Muscle layer of colon (tissue), 2 donors: ENCODE data around the gene PROCA1.
"Not testable (repeated sequence)": the region's sequence is repeated elsewhere in the genome, so short reads cannot be mapped to it uniquely, and the experiment has no call there.

Experiments used
- H3K27ac ChIP-seq: one replicate; pipeline ENCODE4 v1.7.0; 2013; ENCODE audit warnings: low read depth, mild to moderate bottlenecking, low read length, moderate library complexity
- H3K27me3 ChIP-seq, 2 donors: one replicate each; pipeline ENCODE4 v1.7.0; 2013; ENCODE audit warnings: low read length in 2 of 2, mild to moderate bottlenecking in 2 of 2; ENCODE audit not compliant: insufficient read depth in 2 of 2, control insufficient read depth in 1 of 2
- H3K36me3 ChIP-seq: one replicate; pipeline ENCODE4 v1.7.0; 2013; ENCODE audit warnings: mild to moderate bottlenecking, low read length; ENCODE audit not compliant: insufficient read depth
- H3K4me1 ChIP-seq: one replicate; pipeline ENCODE4 v1.7.0; 2013; ENCODE audit warnings: mild to moderate bottlenecking, low read length; ENCODE audit not compliant: insufficient read depth
- H3K4me3 ChIP-seq, 2 donors: one replicate each; pipeline ENCODE4 v1.7.0; 2013; ENCODE audit warnings: low read length in 2 of 2, low read depth in 1 of 2, mild to moderate bottlenecking in 1 of 2, moderate library complexity in 1 of 2
- H3K9ac ChIP-seq: one replicate; pipeline ENCODE4 v1.7.0; 2013; ENCODE audit warnings: low read length
- H3K9me3 ChIP-seq: one replicate; pipeline ENCODE4 v1.7.0; 2013; ENCODE audit warnings: mild to moderate bottlenecking, low read length
- donor health status: abdominal sarcoma.
- donor health status: Adenocarcinoma of cecum.

Gene PROCA1

GRCh38 chr17:28729950-28730330 is 18.3 kb upstream of the PROCA1 start:
- Histone ChIP-seq H3K4me3 (no peak overlapping the region), H3K27me3 (peaks cover 0 to 6% of the 10 kb centered on the region in 2 donors), H3K27ac (no peak overlapping the region), H3K36me3 (peaks cover 3% of the 10 kb centered on the region), H3K9me3 (no peaks in the 10 kb centered on the region), H3K4me1 (peaks cover 12% of the 10 kb centered on the region), H3K9ac (no peak overlapping the region)

- Histone ChIP-seq H3K4me3 (peak within 1 kb of the TSS; percentile 66 to 92), H3K27ac (peak within 1 kb of the TSS; percentile 92), H3K36me3 (peaks cover 16% of the 10 kb centered on the region), H3K9me3 (no peaks in the 10 kb centered on the region), H3K9ac (peak within 1 kb of the TSS; percentile 49), H3K4me1 (peaks cover 12% of the 10 kb centered on the region), H3K27me3 (peaks cover 0 to 6% of the 10 kb centered on the region in 2 donors)
Observed at GRCh38 chr17:28728364-28729200, 16.9 kb upstream of the PROCA1 start, which contains the start of gene NEK8. NEK8 (plus strand) TSS chr17:28728788; CDS start chr17:28728814, 26 bp downstream.

- Histone ChIP-seq H3K36me3 (peaks cover 32% of the 10 kb centered on the region), H3K27ac (peak overlapping the region; percentile 61), H3K27me3 (peaks cover 0 to 6% of the 10 kb centered on the region in 2 donors), H3K9ac (no peak overlapping the region), H3K4me3 (peak overlapping the region; percentile 71 to 92), H3K9me3 (no peaks in the 10 kb centered on the region), H3K4me1 (peaks cover 12% of the 10 kb centered on the region)
Observed at GRCh38 chr17:28726627-28727491, 15.2 kb upstream of the PROCA1 start.

- Histone ChIP-seq H3K9ac (no peak within 1 kb of the TSS), H3K36me3 (peaks cover 37% of the 10 kb centered on the region), H3K4me1 (peaks cover 18% of the 10 kb centered on the region), H3K9me3 (no peaks in the 10 kb centered on the region), H3K27me3 (peaks cover 0 to 6% of the 10 kb centered on the region in 2 donors), H3K4me3 (peak within 1 kb of the TSS; percentile 71 to 92), H3K27ac (peak within 1 kb of the TSS; percentile 61)
Observed at GRCh38 chr17:28726226-28726626, 14.5 kb upstream of the PROCA1 start, which contains the start of gene TLCD1. TLCD1 (minus strand) TSS chr17:28726233; CDS start chr17:28726097, 136 bp downstream.

- H3K36me3 ChIP-seq = peaks cover 37% of the 10 kb centered on the region
- peak overlapping the region in 1 of 2 donors; percentile 32 for H3K4me3 ChIP-seq
- H3K9me3 ChIP-seq = no peaks in the 10 kb centered on the region
- H3K27ac ChIP-seq = no peak overlapping the region
- no peak overlapping the region for H3K9ac ChIP-seq
- peaks cover 0 to 6% of the 10 kb centered on the region in 2 donors for H3K27me3 ChIP-seq
- H3K4me1 ChIP-seq = peaks cover 23% of the 10 kb centered on the region
Observed at GRCh38 chr17:28725660-28726225, 14.1 kb upstream of the PROCA1 start.

GRCh38 chr17:28725166-28725659 is 13.5 kb upstream of the PROCA1 start:
- Histone ChIP-seq H3K9me3 (no peaks in the 10 kb centered on the region), H3K36me3 (peaks cover 37% of the 10 kb centered on the region), H3K4me1 (peaks cover 26% of the 10 kb centered on the region), H3K27ac (no peak overlapping the region), H3K9ac (no peak overlapping the region), H3K27me3 (peaks cover 0 to 6% of the 10 kb centered on the region in 2 donors), H3K4me3 (peak overlapping the region in 1 of 2 donors; percentile 32)

- Histone ChIP-seq H3K4me3 (no peak overlapping the region), H3K36me3 (peaks cover 37% of the 10 kb centered on the region), H3K27me3 (peaks cover 0 to 6% of the 10 kb centered on the region in 2 donors), H3K4me1 (peaks cover 26% of the 10 kb centered on the region), H3K27ac (no peak overlapping the region), H3K9me3 (no peaks in the 10 kb centered on the region), H3K9ac (no peak overlapping the region)
Observed at GRCh38 chr17:28724500-28725165, 12.9 kb upstream of the PROCA1 start.

- not testable (repeated sequence) for H3K4me3 ChIP-seq, H3K27ac ChIP-seq
Observed at GRCh38 chr17:28723836-28724499, 12.3 kb upstream of the PROCA1 start.

GRCh38 chr17:28723159-28723835 is 11.6 kb upstream of the PROCA1 start:
- Histone ChIP-seq H3K4me3 (no peak overlapping the region), H3K27me3 (peaks cover 0 to 6% of the 10 kb centered on the region in 2 donors), H3K36me3 (peaks cover 37% of the 10 kb centered on the region), H3K4me1 (peaks cover 32% of the 10 kb centered on the region), H3K9ac (no peak overlapping the region), H3K9me3 (no peaks in the 10 kb centered on the region), H3K27ac (no peak overlapping the region)

More at GRCh38 chr17:28723836-28724499, 12.3 kb upstream of the PROCA1 start:
- not testable (repeated sequence) for H3K9me3 ChIP-seq, H3K27me3 ChIP-seq, H3K9ac ChIP-seq
- Histone ChIP-seq H3K36me3 (peaks cover 37% of the 10 kb centered on the region), H3K4me1 (peaks cover 26% of the 10 kb centered on the region)
